ENCODE data around the gene CTBP1. TPM values are rescaled to one million over a fixed set of nuclear protein-coding genes. Genes with fewer than 3 reads are reported as not detected.

CTBP1 gene
- total and polyA plus RNA-seq, 9 of the 15 experiments (the other 6 are each of a cell fraction or from before 2014, with no cell fraction given): 14.5 to 162 (median 68.2) TPM

DNA sequence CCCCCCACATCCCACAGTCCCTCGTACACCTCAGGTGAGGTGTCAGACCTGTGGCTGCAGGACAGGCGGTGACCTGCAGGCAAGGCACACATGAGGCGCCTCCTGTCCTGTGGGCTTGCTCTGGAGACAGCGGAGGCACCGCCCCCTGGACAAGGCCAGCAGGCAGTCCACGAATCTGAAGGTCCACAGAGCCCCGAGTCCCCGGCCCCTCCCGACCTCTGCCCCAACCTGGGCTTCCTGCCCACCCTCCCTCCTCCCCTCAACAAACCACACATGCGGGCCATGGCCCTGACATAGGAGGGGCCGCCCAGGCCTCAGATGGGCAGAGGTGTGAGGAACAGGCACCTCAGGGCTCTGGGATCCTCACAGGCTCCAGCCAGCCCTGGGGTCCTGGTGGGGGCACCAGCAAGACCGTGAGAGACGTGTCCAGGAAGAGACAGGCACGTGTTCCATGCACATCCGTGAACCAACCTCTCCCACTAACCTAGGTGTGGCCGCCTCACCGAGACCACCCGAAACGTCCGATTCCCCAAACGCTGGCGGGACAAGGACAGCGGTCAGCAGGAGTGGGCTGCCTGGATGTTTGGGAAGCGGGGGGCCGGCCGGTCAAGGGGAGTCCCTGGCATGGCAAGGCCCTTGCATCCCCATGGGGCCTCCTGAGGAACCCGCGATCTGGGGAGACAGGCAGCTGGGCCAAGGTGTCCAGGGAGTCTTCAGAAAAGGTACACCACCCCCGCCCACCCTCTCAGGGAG, 25.8 kb downstream of the CTBP1 start:
- in situ Hi-C loops (cut with MboI): no loop called here
- WGBS (ENCODE audit: insufficient coverage, low coverage, missing lambda C conversion rate): 92% methylated on average over 14 of the region's 29 CpGs
- BruUV-seq (replicated peaks): no TSS peak
- no peak overlapping the region for H3K9ac ChIP-seq (ENCODE audit: insufficient read depth in 1 of 2, low read depth in 2 of 2, low read length in 2 of 2)
- H2AFZ ChIP-seq (ENCODE audit: low read depth, low read length): no peak overlapping the region
- no peak for ATAC-seq
- ChIA-PET CTCF (ENCODE audit: low intra/inter-chr PET ratio) (no interaction called here), POLR2A (interaction anchor here (1.1 kb wide), 1 partner anchor 10 kb away, joined by 3 read pairs; no protein-coding TSS in a partner anchor)
- H3K4me2 ChIP-seq (ENCODE audit: insufficient read depth, low read length): no peak overlapping the region
- intact Hi-C loops (cut with micrococcal nuclease): no loop called here
- no peaks in the 10 kb centered on the region; a peak in 2 of 5 replicates for H3K27me3 ChIP-seq (ENCODE audit: control insufficient read depth in 2 of 2, insufficient read depth in 2 of 2, low read length in 2 of 2)
- H3K9me1 ChIP-seq (ENCODE audit: control insufficient read depth, insufficient read depth, low read length): no peaks in the 10 kb centered on the region
- no peak overlapping the region for H3K4me3 ChIP-seq
- no peaks in the 10 kb centered on the region; the same call in 2 of the 3 replicates for H3K79me2 ChIP-seq (ENCODE audit: control insufficient read depth, insufficient read depth, low read length)
- FAIRE-seq: no peak
- H4K20me1 ChIP-seq (replicated peaks; ENCODE audit: control insufficient read depth, insufficient read depth, low read length): no peaks in the 10 kb centered on the region
- no peak for DNase-seq (ENCODE audit: extremely low read depth in 1 of 4, low spot score in 3 of 4)
- TF ChIP-seq, protein P1, sequence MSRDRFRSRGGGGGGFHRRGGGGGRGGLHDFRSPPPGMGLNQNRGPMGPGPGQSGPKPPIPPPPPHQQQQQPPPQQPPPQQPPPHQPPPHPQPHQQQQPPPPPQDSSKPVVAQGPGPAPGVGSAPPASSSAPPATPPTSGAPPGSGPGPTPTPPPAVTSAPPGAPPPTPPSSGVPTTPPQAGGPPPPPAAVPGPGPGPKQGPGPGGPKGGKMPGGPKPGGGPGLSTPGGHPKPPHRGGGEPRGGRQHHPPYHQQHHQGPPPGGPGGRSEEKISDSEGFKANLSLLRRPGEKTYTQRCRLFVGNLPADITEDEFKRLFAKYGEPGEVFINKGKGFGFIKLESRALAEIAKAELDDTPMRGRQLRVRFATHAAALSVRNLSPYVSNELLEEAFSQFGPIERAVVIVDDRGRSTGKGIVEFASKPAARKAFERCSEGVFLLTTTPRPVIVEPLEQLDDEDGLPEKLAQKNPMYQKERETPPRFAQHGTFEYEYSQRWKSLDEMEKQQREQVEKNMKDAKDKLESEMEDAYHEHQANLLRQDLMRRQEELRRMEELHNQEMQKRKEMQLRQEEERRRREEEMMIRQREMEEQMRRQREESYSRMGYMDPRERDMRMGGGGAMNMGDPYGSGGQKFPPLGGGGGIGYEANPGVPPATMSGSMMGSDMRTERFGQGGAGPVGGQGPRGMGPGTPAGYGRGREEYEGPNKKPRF (IDR thresholded peaks at IDR 0.05; ENCODE audit: low read depth, low read length): no peak
- 0 out of 2 replicates have a peak, but pooled peaks have one; percentile 11 for TF ChIP-seq POLR2G (IDR thresholded peaks at IDR 0.05; ENCODE audit: low read depth, low read length)
- TF ChIP-seq, protein P2, sequence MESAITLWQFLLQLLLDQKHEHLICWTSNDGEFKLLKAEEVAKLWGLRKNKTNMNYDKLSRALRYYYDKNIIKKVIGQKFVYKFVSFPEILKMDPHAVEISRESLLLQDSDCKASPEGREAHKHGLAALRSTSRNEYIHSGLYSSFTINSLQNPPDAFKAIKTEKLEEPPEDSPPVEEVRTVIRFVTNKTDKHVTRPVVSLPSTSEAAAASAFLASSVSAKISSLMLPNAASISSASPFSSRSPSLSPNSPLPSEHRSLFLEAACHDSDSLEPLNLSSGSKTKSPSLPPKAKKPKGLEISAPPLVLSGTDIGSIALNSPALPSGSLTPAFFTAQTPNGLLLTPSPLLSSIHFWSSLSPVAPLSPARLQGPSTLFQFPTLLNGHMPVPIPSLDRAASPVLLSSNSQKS (CRISPR knock-in tag; IDR thresholded peaks at IDR 0.05): no peak
- no peak for TF ChIP-seq CREBBP (IDR thresholded peaks at IDR 0.05; ENCODE audit: low read depth, low read length)
- no peak for TF ChIP-seq KDM1A (IDR thresholded peaks at IDR 0.05)
- TF ChIP-seq RREB1 (CRISPR knock-in tag; IDR thresholded peaks at IDR 0.05): no peak
- no peak for TF ChIP-seq MEF2D (tag; conservative IDR thresholded peaks at IDR 0.05; ENCODE audit: low read depth)
- no peak for TF ChIP-seq HNRNPH1 (optimal IDR thresholded peaks at IDR 0.05; ENCODE audit: low read depth, low read length)
- peak; percentile 7 for TF ChIP-seq RBM22 (IDR thresholded peaks at IDR 0.05; ENCODE audit: low read depth, low read length, poor library complexity, severe bottlenecking)
- TF ChIP-seq ZNF431 (CRISPR knock-in tag; IDR thresholded peaks at IDR 0.05): no peak
- TF ChIP-seq SUPT5H (IDR thresholded peaks at IDR 0.05): no peak
- H3K9me3 ChIP-seq (replicated peaks; ENCODE audit: control insufficient read depth, insufficient read depth, low read depth, low read length): no peaks in the 10 kb centered on the region
- peaks cover 0 to 6% of the 10 kb centered on the region in 2 experiments; a peak in 1 of 5 replicates for H3K4me1 ChIP-seq (replicated peaks in 1 of 2; ENCODE audit: control insufficient read depth in 2 of 2, insufficient read depth in 2 of 2, low read length in 2 of 2)
- peaks cover 85% of the 10 kb centered on the region for H3K36me3 ChIP-seq (ENCODE audit: control insufficient read depth, insufficient read depth, low read length)
- H3K27ac ChIP-seq (ENCODE audit: extremely low read depth, low read depth, low read length): no peak overlapping the region

Data from K562 (cell line).